CD14-positive monocyte (primary cell): ENCODE measurements around the gene BZW1. TPM values are rescaled to one million over a fixed set of nuclear protein-coding genes. Genes with fewer than 3 reads are reported as not detected.

Experiments used
- DNase-seq, 3 donors: peaks; one replicate each; pipeline ENCODE4 v3.0.0-alpha.2; 2011 to 2022
- H2AFZ ChIP-seq: 2 replicates; pipeline ENCODE4 v1.6.0; 2012; ENCODE audit warnings: mild to moderate bottlenecking, low read depth, low read length, inconsistent platforms; ENCODE audit not compliant: insufficient read depth, poor library complexity, severe bottlenecking
- H3K27ac ChIP-seq, 2 donors: 1 replicate in 1 of 2; 2 replicates in 1 of 2; pipeline ENCODE4 v1.5.1; 2012 to 2013; ENCODE audit warnings: low read length in 2 of 2, control low read depth in 1 of 2, inconsistent platforms in 1 of 2, low read depth in 1 of 2, mild to moderate bottlenecking in 1 of 2
- H3K27me3 ChIP-seq, 2 donors: one replicate each; pipeline versions ENCODE4 v1.6.0 to v1.6.1; 2011 to 2013; ENCODE audit warnings: low read length in 2 of 2; ENCODE audit not compliant: control insufficient read depth in 2 of 2, insufficient read depth in 2 of 2
- H3K36me3 ChIP-seq, 2 donors: replicated peaks in 1 of 2; 1 replicate in 1 of 2; 2 replicates in 1 of 2; pipeline versions ENCODE4 v1.5.1 to v1.6.1; 2012 to 2013; ENCODE audit warnings: low read length in 2 of 2, control low read depth in 1 of 2, inconsistent platforms in 1 of 2, mild to moderate bottlenecking in 1 of 2; ENCODE audit not compliant: insufficient read depth in 2 of 2, control insufficient read depth in 1 of 2
- H3K4me1 ChIP-seq, 2 donors: 1 replicate in 1 of 2; 2 replicates in 1 of 2; pipeline versions ENCODE4 v1.5.1 to v1.6.1; 2012 to 2013; ENCODE audit warnings: low read length in 2 of 2, control low read depth in 1 of 2, inconsistent platforms in 1 of 2, mild to moderate bottlenecking in 1 of 2, moderate library complexity in 1 of 2; ENCODE audit not compliant: insufficient read depth in 2 of 2, control insufficient read depth in 1 of 2
- H3K4me2 ChIP-seq: replicated peaks from 2 replicates; pipeline ENCODE3; 2012; ENCODE audit warnings: low read length, moderate library complexity, mild to moderate bottlenecking; ENCODE audit not compliant: poor library complexity, severe bottlenecking; ENCODE audit errors: extremely low read depth
- H3K4me3 ChIP-seq, 3 experiments: fragments of 200-600 bp in 1 of 3; sonication (generic) in 1 of 3; replicated peaks in 1 of 3; 1 replicate in 2 of 3; 2 replicates in 1 of 3; pipeline ENCODE4 v1.5.1; 2011 to 2013; ENCODE audit warnings: low read length in 3 of 3, mild to moderate bottlenecking in 3 of 3, control low read depth in 2 of 3, low read depth in 2 of 3, inconsistent platforms in 1 of 3, moderate library complexity in 1 of 3
- H3K79me2 ChIP-seq: 2 replicates; pipeline ENCODE4 v1.6.0; 2012; ENCODE audit warnings: mild to moderate bottlenecking, control low read depth, inconsistent platforms, low read length, moderate library complexity; ENCODE audit not compliant: insufficient read depth
- H3K9ac ChIP-seq: 2 replicates; pipeline ENCODE4 v1.6.0; 2017; ENCODE audit warnings: low read length, mild to moderate bottlenecking; ENCODE audit not compliant: insufficient read depth, poor library complexity, severe bottlenecking
- H3K9me3 ChIP-seq, 2 donors: replicated peaks in 1 of 2; 1 replicate in 1 of 2; 2 replicates in 1 of 2; pipeline versions ENCODE4 v1.5.1 to v1.6.1; 2012 to 2013; ENCODE audit warnings: low read length in 2 of 2, control low read depth in 1 of 2; ENCODE audit not compliant: control insufficient read depth in 1 of 2, insufficient read depth in 1 of 2
- H4K20me1 ChIP-seq: 2 replicates; pipeline ENCODE4 v1.6.0; 2012; ENCODE audit warnings: mild to moderate bottlenecking, low read length, control low read depth, moderate library complexity; ENCODE audit not compliant: insufficient read depth
- H3K27ac Mint-ChIP-seq, 7 donors: one replicate each; pipeline ENCODE4 v1.8.0; 2020; ENCODE audit warnings: mild to moderate bottlenecking in 7 of 7, mixed read lengths in 7 of 7, moderate library complexity in 6 of 7, inconsistent platforms in 2 of 7
- H3K27me3 Mint-ChIP-seq, 3 donors: one replicate each; pipeline ENCODE4 v1.8.0; 2021 to 2022; ENCODE audit warnings: low read depth in 3 of 3, mild to moderate bottlenecking in 3 of 3, mixed read lengths in 3 of 3, moderate library complexity in 3 of 3, inconsistent platforms in 1 of 3
- H3K36me3 Mint-ChIP-seq, 2 donors: one replicate each; pipeline ENCODE4 v1.8.0; 2020; ENCODE audit warnings: mixed read lengths in 2 of 2, inconsistent platforms in 1 of 2, mild to moderate bottlenecking in 1 of 2
- H3K4me1 Mint-ChIP-seq: one replicate; pipeline ENCODE4 v1.8.0; 2020; ENCODE audit warnings: mild to moderate bottlenecking, mixed read lengths
- H3K4me3 Mint-ChIP-seq, 2 donors: one replicate each; pipeline ENCODE4 v1.8.0; 2020; ENCODE audit warnings: mild to moderate bottlenecking in 2 of 2, mixed read lengths in 2 of 2, moderate library complexity in 1 of 2
- H3K9me3 Mint-ChIP-seq, 7 donors: one replicate each; pipeline ENCODE4 v1.8.0; 2020 to 2022; ENCODE audit warnings: mixed read lengths in 7 of 7, mild to moderate bottlenecking in 6 of 7, moderate library complexity in 6 of 7, inconsistent platforms in 2 of 7
- CTCF ChIP-seq: fragments of 200-600 bp; IDR thresholded peaks from one replicate; pipeline ENCODE4 v1.8.0; 2022; ENCODE audit warnings: antibody characterized with exemption, mild to moderate bottlenecking
- WGBS: methylation state at CpG from one replicate; pipeline ENCODE4 v1.1.5; 2013; ENCODE audit warnings: missing lambda C conversion rate; ENCODE audit not compliant: insufficient coverage; 5-methylcytosine and 5-hydroxymethylcytosine counted together
- intact Hi-C, 2 donors: fragments of 100-400 bp; cut with micrococcal nuclease; formaldehyde crosslinking; loops; one replicate each; pipeline versions ENCODE4 v1.15.0 to v1.15.1; 2023
- polyA plus RNA-seq, 3 donors: library from polyadenylated mRNA; depleted of rRNA in 1 of 3; unstranded in 2 of 3; stranded (reverse) in 1 of 3; fragments of 300-500 nt in 2 of 3; fragments of >200 nt in 1 of 3; fragmentation: Illumina TruSeq in 2 of 3; gene quantifications; 1 replicate in 2 of 3; 2 replicates in 1 of 3; pipeline ENCODE4 v1.2.3, GENCODE V29; 2012 to 2021

Gene BZW1
- polyA plus RNA-seq, 3 donors: 58.0 to 221 (median 202) TPM

GRCh38 chr2:200763422-200763821 is 48.3 kb upstream of the BZW1 start:
- WGBS: 96% methylated on average over 3 of the region's 4 CpGs
- H3K36me3 Mint-ChIP-seq: peaks cover 3 to 4% of the 10 kb centered on the region in 2 donors
- Histone ChIP-seq H3K9me3 (no peaks in the 10 kb centered on the region), H3K27me3 (no peaks in the 10 kb centered on the region), H3K4me1 (no peaks in the 10 kb centered on the region), H3K4me3 (no peak overlapping the region), H2AFZ (no peak overlapping the region), H3K27ac (no peak overlapping the region), H3K36me3 (peaks cover 0 to 2% of the 10 kb centered on the region in 2 donors), H4K20me1 (no peaks in the 10 kb centered on the region), H3K79me2 (no peaks in the 10 kb centered on the region), H3K4me2 (no peak overlapping the region), H3K9ac (no peak overlapping the region)
- TF ChIP-seq CTCF: no peak
- intact Hi-C loops: no loop called here
- no peak overlapping the region for H3K27ac Mint-ChIP-seq
- no peak for DNase-seq
- no peaks in the 10 kb centered on the region for H3K9me3 Mint-ChIP-seq
- H3K4me1 Mint-ChIP-seq: no peaks in the 10 kb centered on the region
- H3K4me3 Mint-ChIP-seq: no peak overlapping the region
- H3K27me3 Mint-ChIP-seq: no peaks in the 10 kb centered on the region

GRCh38 chr2:200765139-200765951 is 46.4 kb upstream of the BZW1 start:
- intact Hi-C loops: no loop called here
- Mint-ChIP-seq H3K4me1 (no peaks in the 10 kb centered on the region), H3K27ac (no peak overlapping the region), H3K36me3 (peaks cover 3 to 4% of the 10 kb centered on the region in 2 donors), H3K27me3 (no peaks in the 10 kb centered on the region), H3K9me3 (no peaks in the 10 kb centered on the region), H3K4me3 (no peak overlapping the region)
- TF ChIP-seq CTCF: no peak
- Histone ChIP-seq H3K36me3 (no peaks in the 10 kb centered on the region), H3K27me3 (no peaks in the 10 kb centered on the region), H3K4me3 (no peak overlapping the region), H3K9me3 (no peaks in the 10 kb centered on the region), H3K9ac (no peak overlapping the region), H3K27ac (no peak overlapping the region), H3K4me1 (no peaks in the 10 kb centered on the region), H2AFZ (no peak overlapping the region), H3K4me2 (no peak overlapping the region), H3K79me2 (no peaks in the 10 kb centered on the region), H4K20me1 (no peaks in the 10 kb centered on the region)
- no peak for DNase-seq
- WGBS: no CpG with 5 or more reads among the region's 2 CpGs
